B cell (primary cell): ENCODE data around the gene IL2.

Experiments used
- CTCF ChIP-seq: fragments of 200-600 bp; IDR thresholded peaks from one replicate; pipeline ENCODE4 v1.8.0; 2022; ENCODE audit warnings: antibody characterized with exemption, mild to moderate bottlenecking
- EZH2 ChIP-seq: IDR thresholded peaks from 2 replicates; pipeline ENCODE4 v1.6.1; 2012; ENCODE audit warnings: borderline replicate concordance, low read depth, mild to moderate bottlenecking, moderate library complexity, low read length; ENCODE audit not compliant: insufficient read depth, poor library complexity, severe bottlenecking

- no peak for TF ChIP-seq CTCF
- no peak for TF ChIP-seq EZH2
Measured at GRCh38 chr4:122481766-122482405, 25.4 kb upstream of the IL2 start.
